Parathyroid adenoma (tissue), 2 donors: Measurements from ENCODE around the gene DIAPH3.

Experiments
- H2AFZ ChIP-seq: fragments of 300-600 bp; sonication (generic); one replicate; pipeline ENCODE4 v1.7.0; 2017; ENCODE audit warnings: antibody characterized with exemption, mild to moderate bottlenecking
- H3K27ac ChIP-seq: fragments of 300-600 bp; sonication (generic); one replicate; pipeline ENCODE4 v1.7.0; 2017
- H3K27me3 ChIP-seq: fragments of 300-600 bp; sonication (generic); one replicate; pipeline ENCODE4 v1.7.0; 2017; ENCODE audit warnings: low read length; ENCODE audit not compliant: control insufficient read depth, insufficient read depth
- H3K36me3 ChIP-seq: fragments of 300-600 bp; sonication (generic); one replicate; pipeline ENCODE4 v1.7.0; 2017; ENCODE audit warnings: low read length; ENCODE audit not compliant: control insufficient read depth, insufficient read depth
- H3K4me1 ChIP-seq: fragments of 300-600 bp; sonication (generic); one replicate; pipeline ENCODE4 v1.7.0; 2017; ENCODE audit warnings: control low read depth
- H3K4me2 ChIP-seq: fragments of 300-600 bp; sonication (generic); one replicate; pipeline ENCODE4 v1.7.0; 2017; ENCODE audit warnings: low read length
- H3K4me3 ChIP-seq: fragments of 300-600 bp; sonication (generic); one replicate; pipeline ENCODE4 v1.7.0; 2017; ENCODE audit warnings: low read depth, low read length
- H3K79me2 ChIP-seq: fragments of 300-600 bp; sonication (generic); one replicate; pipeline ENCODE4 v1.7.0; 2017; ENCODE audit warnings: control low read depth
- H3K9ac ChIP-seq: fragments of 300-600 bp; sonication (generic); one replicate; pipeline ENCODE4 v1.7.0; 2017; ENCODE audit warnings: mild to moderate bottlenecking
- H3K9me3 ChIP-seq: fragments of 300-600 bp; sonication (generic); one replicate; pipeline ENCODE4 v1.7.0; 2017; ENCODE audit warnings: low read length; ENCODE audit not compliant: control insufficient read depth
- TF ChIP-seq, protein P1 (sequence below): fragments of 300-600 bp; sonication (generic); IDR thresholded peaks from one replicate; pipeline ENCODE4 v1.7.0; 2017; ENCODE audit warnings: antibody characterized with exemption, mild to moderate bottlenecking
- donor health status: primary hyperparathyroidism.

Gene DIAPH3

DNA sequence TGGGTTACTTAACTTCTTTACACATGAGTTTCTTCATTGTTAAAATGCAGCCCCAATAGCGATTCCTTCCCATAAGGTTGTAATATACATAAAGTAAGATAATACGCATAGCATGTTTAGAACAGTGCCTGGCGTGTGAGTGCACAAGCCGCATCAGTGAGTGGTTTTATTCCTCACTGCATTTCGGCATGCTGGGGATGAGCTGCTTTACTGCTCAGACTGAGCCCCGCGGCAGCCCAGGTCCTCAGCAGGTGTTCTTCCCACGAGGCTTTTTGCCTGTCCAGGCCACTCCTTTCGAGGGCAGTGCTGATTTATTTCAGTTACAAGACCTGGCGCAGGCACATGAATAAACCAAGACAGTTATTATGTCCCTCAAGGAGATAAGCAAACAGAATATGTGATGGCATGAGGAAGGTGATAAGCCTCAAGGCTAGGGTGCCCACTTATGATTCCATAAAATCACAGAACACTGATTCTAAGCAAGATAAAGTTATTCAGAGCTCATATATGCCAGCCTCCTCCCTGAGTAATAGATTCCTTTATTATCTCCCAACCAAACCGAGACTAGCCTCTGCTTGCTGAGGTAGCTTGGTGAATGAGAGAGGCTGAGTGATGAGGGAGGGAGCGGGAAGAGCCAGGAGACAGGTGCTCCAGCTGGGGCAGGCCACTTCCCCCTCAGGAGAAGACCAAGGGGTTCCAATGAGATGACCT is 505.5 kb downstream of the DIAPH3 start:
- Histone ChIP-seq H3K4me3 (no peak overlapping the region), H3K27ac (no peak overlapping the region), H2AFZ (no peak overlapping the region), H3K4me2 (no peak overlapping the region), H3K36me3 (no peaks in the 10 kb centered on the region), H3K9me3 (no peaks in the 10 kb centered on the region), H3K79me2 (no peaks in the 10 kb centered on the region), H3K9ac (no peak overlapping the region), H3K27me3 (no peaks in the 10 kb centered on the region), H3K4me1 (no peaks in the 10 kb centered on the region)
- TF ChIP-seq, protein P1, sequence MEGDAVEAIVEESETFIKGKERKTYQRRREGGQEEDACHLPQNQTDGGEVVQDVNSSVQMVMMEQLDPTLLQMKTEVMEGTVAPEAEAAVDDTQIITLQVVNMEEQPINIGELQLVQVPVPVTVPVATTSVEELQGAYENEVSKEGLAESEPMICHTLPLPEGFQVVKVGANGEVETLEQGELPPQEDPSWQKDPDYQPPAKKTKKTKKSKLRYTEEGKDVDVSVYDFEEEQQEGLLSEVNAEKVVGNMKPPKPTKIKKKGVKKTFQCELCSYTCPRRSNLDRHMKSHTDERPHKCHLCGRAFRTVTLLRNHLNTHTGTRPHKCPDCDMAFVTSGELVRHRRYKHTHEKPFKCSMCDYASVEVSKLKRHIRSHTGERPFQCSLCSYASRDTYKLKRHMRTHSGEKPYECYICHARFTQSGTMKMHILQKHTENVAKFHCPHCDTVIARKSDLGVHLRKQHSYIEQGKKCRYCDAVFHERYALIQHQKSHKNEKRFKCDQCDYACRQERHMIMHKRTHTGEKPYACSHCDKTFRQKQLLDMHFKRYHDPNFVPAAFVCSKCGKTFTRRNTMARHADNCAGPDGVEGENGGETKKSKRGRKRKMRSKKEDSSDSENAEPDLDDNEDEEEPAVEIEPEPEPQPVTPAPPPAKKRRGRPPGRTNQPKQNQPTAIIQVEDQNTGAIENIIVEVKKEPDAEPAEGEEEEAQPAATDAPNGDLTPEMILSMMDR, result no peak

DNA sequence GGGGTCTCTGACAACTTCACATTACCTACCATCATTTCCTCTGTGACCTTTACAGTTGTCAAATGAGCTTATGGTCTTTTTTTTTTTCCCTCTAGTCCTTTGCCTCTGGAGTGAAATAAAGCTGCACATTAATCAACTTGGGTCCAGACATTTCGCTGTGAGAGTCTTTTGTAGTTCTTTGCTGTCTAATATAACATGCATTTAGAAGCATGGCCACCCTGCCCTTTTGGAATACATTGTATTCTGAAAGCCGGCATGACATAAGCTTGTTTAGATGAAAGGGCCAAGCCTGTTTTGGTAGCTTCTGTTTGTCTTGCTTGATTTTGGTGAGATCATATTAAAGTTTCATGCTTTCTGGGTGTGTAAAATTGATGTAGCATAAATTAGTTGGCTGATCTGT is 509.8 kb downstream of the DIAPH3 start:
- Histone ChIP-seq H3K4me2 (no peak overlapping the region), H3K36me3 (no peaks in the 10 kb centered on the region), H3K4me1 (no peaks in the 10 kb centered on the region), H3K9me3 (no peaks in the 10 kb centered on the region), H3K9ac (no peak overlapping the region), H2AFZ (no peak overlapping the region), H3K4me3 (no peak overlapping the region), H3K27me3 (no peaks in the 10 kb centered on the region), H3K79me2 (no peaks in the 10 kb centered on the region), H3K27ac (no peak overlapping the region)
- TF ChIP-seq, protein P1, result no peak

DNA sequence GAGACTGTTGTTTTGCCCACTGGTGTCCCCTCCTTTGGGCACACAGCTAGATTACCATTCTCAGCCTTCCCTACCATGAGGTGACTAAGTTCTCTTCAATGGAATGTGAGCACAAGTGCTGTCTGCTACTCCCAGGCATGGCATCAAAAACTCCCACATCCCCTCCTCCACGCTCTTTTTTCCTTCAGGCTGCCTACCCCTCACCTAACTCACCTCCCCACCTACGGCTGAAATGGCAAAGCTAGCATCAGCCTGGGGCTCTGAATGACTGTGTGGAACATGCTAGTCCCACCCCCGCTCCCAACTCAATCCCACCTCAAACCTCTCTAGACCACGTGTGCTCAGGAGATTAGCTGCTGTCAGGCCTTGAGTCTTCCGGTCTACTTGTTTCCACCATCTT is 512.2 kb downstream of the DIAPH3 start:
- TF ChIP-seq, protein P1, result no peak
- H3K4me3 ChIP-seq, result no peak overlapping the region
- H3K9ac ChIP-seq, result no peak overlapping the region
- no peaks in the 10 kb centered on the region for H3K4me1 ChIP-seq
- H3K4me2 ChIP-seq, result no peak overlapping the region
- no peaks in the 10 kb centered on the region for H3K36me3 ChIP-seq
- no peaks in the 10 kb centered on the region for H3K79me2 ChIP-seq
- H2AFZ ChIP-seq, result no peak overlapping the region
- no peaks in the 10 kb centered on the region for H3K9me3 ChIP-seq
- H3K27me3 ChIP-seq, result no peaks in the 10 kb centered on the region
- no peak overlapping the region for H3K27ac ChIP-seq

DNA sequence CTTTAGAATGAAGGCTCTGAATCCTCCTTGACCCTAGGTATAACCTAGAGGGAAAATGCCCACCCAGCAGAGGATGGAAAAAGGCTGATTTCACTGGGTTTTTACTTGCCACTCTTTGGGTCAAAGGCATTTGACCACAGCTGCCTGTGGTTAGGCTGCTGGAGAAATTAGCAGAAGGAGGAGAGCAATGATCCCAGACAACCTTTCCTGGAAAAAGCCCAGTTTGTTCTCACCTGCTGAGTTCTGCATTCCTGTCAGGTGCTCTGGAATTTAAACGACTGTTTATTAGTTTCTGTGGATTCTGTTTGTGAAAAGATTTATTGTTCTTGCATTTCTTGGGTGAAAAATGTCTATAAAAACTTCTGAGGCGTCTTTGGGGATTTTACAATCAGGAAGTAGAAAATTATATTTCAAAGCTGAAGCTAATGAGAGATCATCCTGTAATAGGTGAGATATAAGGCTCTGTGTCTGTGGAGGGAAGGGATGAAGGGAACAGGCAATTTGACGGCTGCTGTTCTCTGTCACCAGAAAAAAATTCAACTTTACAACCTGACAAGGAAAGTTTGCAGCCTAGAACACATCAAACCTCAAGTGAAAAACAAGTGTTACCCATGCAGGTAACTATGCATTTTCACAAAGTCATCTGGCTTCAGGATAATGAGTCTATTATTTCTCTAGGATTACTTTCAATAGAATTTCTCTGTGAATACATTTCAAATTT is 519.7 kb downstream of the DIAPH3 start:
- Histone ChIP-seq H3K4me1 (peaks cover 4% of the 10 kb centered on the region), H3K27ac (no peak overlapping the region), H2AFZ (no peak overlapping the region), H3K4me3 (no peak overlapping the region), H3K4me2 (peak overlapping the region; percentile 27), H3K27me3 (no peaks in the 10 kb centered on the region), H3K79me2 (no peaks in the 10 kb centered on the region), H3K9ac (no peak overlapping the region), H3K9me3 (no peaks in the 10 kb centered on the region), H3K36me3 (no peaks in the 10 kb centered on the region)
- TF ChIP-seq, protein P1, result no peak
